MCF 10A (cell line): ENCODE measurements around the gene GAA. TPM values are rescaled to one million over a fixed set of nuclear protein-coding genes. Genes with fewer than 3 reads are reported as not detected.
A peak's percentile ranks its signal among the peaks of the same experiment; 100 is the strongest.

Experiments
- BruUV-seq: library from RNA; stranded (reverse); fragments of 400-500 nt; replicated peaks from 2 replicates; lab custom pipeline; 2021; lab: Mats Ljungman, UMichigan
- CTCF ChIA-PET: fragments of 300-600 bp; sonication (Branson Sonifier 250); formaldehyde crosslinking; extraction: SDS; loops from one replicate; lab custom pipeline; 2021; ENCODE audit warnings: antibody characterized with exemption, inconsistent platforms; lab: Yijun Ruan, JAX
- POLR2A ChIA-PET: fragments of 300-600, 350-650 bp; sonication (Branson Sonifier 250); formaldehyde crosslinking; extraction: SDS; loops from one replicate; lab custom pipeline; 2020; ENCODE audit warnings: antibody characterized with exemption, inconsistent platforms; lab: Yijun Ruan, JAX
- DNase-seq: peaks from one replicate; pipeline ENCODE4 v3.0.0-alpha.2; 2018; ENCODE audit not compliant: unreplicated experiment
- H3K27ac Mint-ChIP-seq: one replicate; pipeline ENCODE4 v1.8.0; 2022; ENCODE audit warnings: mild to moderate bottlenecking, low read depth, mixed read lengths; ENCODE audit not compliant: unreplicated experiment
- H3K27me3 Mint-ChIP-seq: one replicate; pipeline ENCODE4 v1.8.0; 2022; ENCODE audit warnings: mixed read lengths; ENCODE audit not compliant: insufficient read depth, unreplicated experiment
- H3K36me3 Mint-ChIP-seq: one replicate; pipeline ENCODE4 v1.8.0; 2022; ENCODE audit warnings: mild to moderate bottlenecking, moderate library complexity, mixed read lengths; ENCODE audit not compliant: insufficient read depth, unreplicated experiment
- H3K4me1 Mint-ChIP-seq: one replicate; pipeline ENCODE4 v1.8.0; 2022; ENCODE audit warnings: mixed read lengths; ENCODE audit not compliant: insufficient read depth, unreplicated experiment
- H3K4me3 Mint-ChIP-seq: one replicate; pipeline ENCODE4 v1.8.0; 2022; ENCODE audit warnings: mild to moderate bottlenecking, moderate library complexity, mixed read lengths; ENCODE audit not compliant: unreplicated experiment
- H3K9me3 Mint-ChIP-seq: one replicate; pipeline ENCODE4 v1.8.0; 2022; ENCODE audit warnings: mixed read lengths; ENCODE audit not compliant: unreplicated experiment
- intact Hi-C: fragments of 100-400 bp; cut with micrococcal nuclease; formaldehyde crosslinking; loops from 2 replicates; pipeline ENCODE4 v1.14.1; 2022
- total RNA-seq: library from RNA; stranded (reverse); gene quantifications from 2 replicates; pipeline ENCODE4 v1.2.3, GENCODE V29; 2022
- TF ChIP-seq, protein P1 (sequence below): fragments of 200-600 bp; IDR thresholded peaks from one replicate; pipeline ENCODE4 v1.8.0; 2022; ENCODE audit warnings: antibody characterized with exemption, mild to moderate bottlenecking; ENCODE audit not compliant: unreplicated experiment

The GAA gene
- total RNA-seq, 1 experiment from 2014 or later, result 26.0 TPM

DNA sequence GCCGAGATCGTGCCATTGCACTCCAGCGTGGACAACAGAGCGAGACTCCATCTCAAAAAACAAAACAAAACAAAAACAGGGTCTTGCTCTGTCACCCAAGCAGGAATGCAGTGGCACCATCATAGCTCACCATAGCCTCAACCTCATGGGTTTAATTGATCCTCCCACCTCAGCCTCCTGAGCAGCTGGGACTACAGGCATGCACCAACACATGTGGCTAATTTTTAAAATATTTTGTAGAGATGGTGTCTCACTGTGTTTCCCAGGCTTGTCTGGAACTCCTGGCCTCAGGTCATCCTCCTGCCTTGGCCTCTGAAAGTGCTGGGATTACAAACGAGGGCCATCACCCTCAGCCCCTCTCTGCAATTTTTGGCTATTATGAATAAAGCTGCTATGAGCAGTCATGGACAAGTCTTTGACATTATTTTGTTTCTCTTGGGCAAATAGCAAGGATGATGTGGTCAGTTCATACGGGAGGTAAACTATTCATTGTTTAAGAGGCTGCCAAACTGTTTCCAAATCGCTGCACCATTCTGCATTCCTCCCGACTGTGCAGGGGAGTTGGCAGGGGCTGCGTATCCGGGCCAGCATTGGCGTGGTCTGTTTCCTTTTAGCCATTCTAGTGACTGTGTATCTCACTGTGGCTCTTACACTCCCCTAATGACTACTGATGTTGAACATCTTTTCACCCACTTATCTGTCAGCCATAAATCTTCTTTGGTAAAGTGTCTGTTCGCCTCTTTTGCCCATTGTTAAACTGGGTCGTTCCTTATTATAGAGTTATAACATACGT is 24.5 kb downstream of the GAA start:
- DNase-seq, result no peak
- Mint-ChIP-seq H3K36me3 (no peaks in the 10 kb centered on the region), H3K27ac (no peak overlapping the region), H3K4me3 (no peak overlapping the region), H3K9me3 (no peaks in the 10 kb centered on the region), H3K27me3 (peaks cover 18% of the 10 kb centered on the region), H3K4me1 (peaks cover 4% of the 10 kb centered on the region)
- no TSS peak for BruUV-seq
- POLR2A ChIA-PET, result interaction anchor here (1.5 kb wide), 1 partner anchor 19 kb away, joined by 4 read pairs; no protein-coding TSS in a partner anchor
- CTCF ChIA-PET, result interaction anchor here (1.0 kb wide), 1 partner anchor 117 kb away, joined by 3 read pairs; no protein-coding TSS in a partner anchor
- TF ChIP-seq, protein P1, sequence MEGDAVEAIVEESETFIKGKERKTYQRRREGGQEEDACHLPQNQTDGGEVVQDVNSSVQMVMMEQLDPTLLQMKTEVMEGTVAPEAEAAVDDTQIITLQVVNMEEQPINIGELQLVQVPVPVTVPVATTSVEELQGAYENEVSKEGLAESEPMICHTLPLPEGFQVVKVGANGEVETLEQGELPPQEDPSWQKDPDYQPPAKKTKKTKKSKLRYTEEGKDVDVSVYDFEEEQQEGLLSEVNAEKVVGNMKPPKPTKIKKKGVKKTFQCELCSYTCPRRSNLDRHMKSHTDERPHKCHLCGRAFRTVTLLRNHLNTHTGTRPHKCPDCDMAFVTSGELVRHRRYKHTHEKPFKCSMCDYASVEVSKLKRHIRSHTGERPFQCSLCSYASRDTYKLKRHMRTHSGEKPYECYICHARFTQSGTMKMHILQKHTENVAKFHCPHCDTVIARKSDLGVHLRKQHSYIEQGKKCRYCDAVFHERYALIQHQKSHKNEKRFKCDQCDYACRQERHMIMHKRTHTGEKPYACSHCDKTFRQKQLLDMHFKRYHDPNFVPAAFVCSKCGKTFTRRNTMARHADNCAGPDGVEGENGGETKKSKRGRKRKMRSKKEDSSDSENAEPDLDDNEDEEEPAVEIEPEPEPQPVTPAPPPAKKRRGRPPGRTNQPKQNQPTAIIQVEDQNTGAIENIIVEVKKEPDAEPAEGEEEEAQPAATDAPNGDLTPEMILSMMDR, result no peak
- intact Hi-C loops, result no loop called here

DNA sequence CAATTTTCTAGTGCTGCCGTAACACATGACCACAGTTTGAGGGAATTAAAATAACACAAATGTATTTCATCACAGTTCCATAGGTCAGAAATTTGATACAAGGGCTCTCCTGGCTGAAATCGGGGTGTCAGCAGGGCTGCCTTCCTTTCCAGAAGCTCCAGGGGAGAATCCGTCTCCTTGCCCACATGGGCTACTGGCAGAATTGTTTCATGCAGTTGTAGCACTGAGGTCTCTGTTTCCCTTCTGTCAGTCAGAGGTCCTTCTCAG is 25.0 kb downstream of the GAA start:
- no peaks in the 10 kb centered on the region for H3K36me3 Mint-ChIP-seq
- no peaks in the 10 kb centered on the region for H3K9me3 Mint-ChIP-seq
- CTCF ChIA-PET, result no interaction called here
- intact Hi-C loops, result no loop called here
- POLR2A ChIA-PET, result interaction anchor here (1.5 kb wide), 1 partner anchor 18 kb away, joined by 4 read pairs; no protein-coding TSS in a partner anchor
- no TSS peak for BruUV-seq
- TF ChIP-seq, protein P1, result no peak
- H3K27ac Mint-ChIP-seq, result no peak overlapping the region
- DNase-seq, result no peak
- no peak overlapping the region for H3K4me3 Mint-ChIP-seq
- H3K27me3 Mint-ChIP-seq, result peaks cover 18% of the 10 kb centered on the region
- peaks cover 4% of the 10 kb centered on the region for H3K4me1 Mint-ChIP-seq

DNA sequence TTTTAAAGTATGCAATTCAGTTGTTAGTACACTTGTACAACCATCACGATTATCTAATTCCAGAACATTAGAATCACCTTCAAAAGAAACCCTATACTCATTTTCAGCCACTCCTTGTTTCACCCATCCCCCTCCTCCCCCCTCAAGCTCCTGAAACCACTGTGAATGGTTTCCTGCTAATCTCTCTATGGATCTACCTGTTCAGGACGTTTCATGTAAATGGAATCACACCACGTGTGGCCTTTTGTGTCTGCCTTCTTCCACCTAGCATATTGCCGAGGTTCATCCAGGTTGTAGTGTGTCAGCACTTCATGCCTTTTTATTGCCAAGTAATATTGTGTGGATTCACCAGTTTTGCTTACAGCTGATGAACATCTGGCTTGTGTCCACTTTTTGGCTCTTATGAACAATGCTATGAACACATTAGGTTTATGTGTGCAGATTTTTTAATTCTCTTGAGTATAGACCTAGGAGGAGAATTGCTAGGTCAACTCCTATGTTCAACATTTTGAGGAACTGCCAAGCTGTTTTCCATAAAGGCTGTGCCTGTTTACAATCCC is 27.7 kb downstream of the GAA start:
- TF ChIP-seq, protein P1, result no peak
- H3K4me3 Mint-ChIP-seq, result no peak overlapping the region
- BruUV-seq, result no TSS peak
- H3K9me3 Mint-ChIP-seq, result no peaks in the 10 kb centered on the region
- peaks cover 17% of the 10 kb centered on the region for H3K36me3 Mint-ChIP-seq
- ChIA-PET POLR2A (interaction anchor here (0.7 to 3.4 kb wide), 3 partner anchors 17 to 28 kb away, joined by 4 to 13 read pairs (median 5); partner anchors contain the start of gene GAA), CTCF (interaction anchor here (0.7 to 1.9 kb wide), 2 partner anchors 28 to 47 kb away, joined by 4 read pairs; partner anchors contain the start of gene GAA)
- no peak overlapping the region for H3K27ac Mint-ChIP-seq
- intact Hi-C loops, result no loop called here
- H3K4me1 Mint-ChIP-seq, result peaks cover 4% of the 10 kb centered on the region
- H3K27me3 Mint-ChIP-seq, result peaks cover 18% of the 10 kb centered on the region
- no peak for DNase-seq

DNA sequence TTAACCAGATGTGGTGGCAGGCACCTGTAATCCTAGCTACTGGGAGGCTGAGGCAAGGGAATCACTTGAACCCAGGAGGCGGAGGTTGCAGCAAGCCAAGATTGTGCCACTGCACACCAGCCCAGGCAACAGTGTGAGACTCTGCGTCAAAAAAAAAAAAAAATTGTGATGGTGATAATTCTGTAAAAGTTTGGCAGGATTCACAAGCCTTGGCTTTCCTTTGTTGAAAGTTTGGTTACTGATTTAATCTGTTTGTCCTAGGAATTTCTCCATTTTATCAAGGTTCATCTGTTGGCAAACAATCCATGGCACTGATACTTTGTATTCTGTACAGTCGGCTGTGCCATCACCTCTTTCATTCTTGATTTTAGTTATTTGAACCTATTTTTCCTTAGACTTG is 29.6 kb downstream of the GAA start:
- intact Hi-C loops, result no loop called here
- Mint-ChIP-seq H3K36me3 (peaks cover 36% of the 10 kb centered on the region), H3K27me3 (peaks cover 18% of the 10 kb centered on the region), H3K9me3 (no peaks in the 10 kb centered on the region), H3K4me1 (no peaks in the 10 kb centered on the region), H3K27ac (peak overlapping the region; percentile 38), H3K4me3 (no peak overlapping the region)
- no peak for DNase-seq
- no TSS peak for BruUV-seq
- ChIA-PET CTCF (no interaction called here), POLR2A (interaction anchor here (3.4 kb wide), 1 partner anchor 15 kb away, joined by 13 read pairs; no protein-coding TSS in a partner anchor)
- TF ChIP-seq, protein P1, result no peak
